Heart right ventricle (tissue), 16 donors: ENCODE data around the gene ANKRD2. TPM values are rescaled to one million over a fixed set of nuclear protein-coding genes. Genes with fewer than 3 reads are reported as not detected.
A peak's percentile ranks its signal among the peaks of the same experiment; 100 is the strongest.

Source experiments
- ATAC-seq, 8 donors: fragments of 200-7000 bp; cut with Tn5 transposase; one replicate each; pipeline ENCODE4 v1.9.1; 2020; ENCODE audit warnings: mild to moderate bottlenecking in 8 of 8, moderate library complexity in 8 of 8, moderate number of reproducible peaks in 1 of 8
- DNase-seq, 2 donors: peaks; one replicate each; pipeline ENCODE4 v3.0.0-alpha.2; 2020
- H3K27ac ChIP-seq, 10 donors: fragments of 200-600 bp; sonication (generic) in 2 of 10; one replicate each; pipeline versions ENCODE4 v1.5.0 to v1.8.0; 2020 to 2022; ENCODE audit warnings: mild to moderate bottlenecking in 3 of 10
- H3K27me3 ChIP-seq, 7 donors: fragments of 200-600 bp; one replicate each; pipeline ENCODE4 v1.8.0; 2021 to 2022; ENCODE audit warnings: mild to moderate bottlenecking in 2 of 7
- H3K36me3 ChIP-seq, 9 donors: fragments of 200-600 bp; sonication (generic) in 1 of 9; one replicate each; pipeline versions ENCODE4 v1.5.0 to v1.8.0; 2020 to 2022; ENCODE audit warnings: mild to moderate bottlenecking in 2 of 9
- H3K4me1 ChIP-seq, 9 donors: fragments of 200-600 bp; sonication (generic) in 1 of 9; one replicate each; pipeline versions ENCODE4 v1.5.0 to v1.8.0; 2020 to 2022; ENCODE audit warnings: mild to moderate bottlenecking in 4 of 9
- H3K4me3 ChIP-seq, 10 donors: fragments of 200-600 bp; sonication (generic) in 2 of 10; one replicate each; pipeline versions ENCODE4 v1.5.0 to v1.8.0; 2020 to 2022; ENCODE audit warnings: mild to moderate bottlenecking in 7 of 10, moderate library complexity in 2 of 10
- H3K9me3 ChIP-seq, 11 donors: fragments of 200-600 bp in 10 of 11; sonication (generic) in 2 of 11; one replicate each; pipeline versions ENCODE4 v1.5.0 to v1.8.0; 2013 to 2022; ENCODE audit warnings: mild to moderate bottlenecking in 2 of 11, control low read depth in 1 of 11, moderate library complexity in 1 of 11
- WGBS, 2 donors: extraction: QIAGEN DNeasy Blood & Tissue Kit; methylation state at CpG; one replicate each; pipeline ENCODE4 v1.1.7; 2013; ENCODE audit warnings: inconsistent platforms in 1 of 2; 5-methylcytosine and 5-hydroxymethylcytosine counted together
- intact Hi-C, 10 donors: fragments of 100-400 bp; cut with DNase I; formaldehyde crosslinking; loops; one replicate each; pipeline versions ENCODE4 v1.11.1 to v1.14.2; 2022
- polyA plus RNA-seq, 2 donors: library from polyadenylated mRNA; stranded (reverse); fragments of 200-250 nt; gene quantifications; one replicate each; pipeline ENCODE4 v1.2.3, GENCODE V29; 2013
- total RNA-seq, 10 donors: library from RNA; stranded (reverse); fragmentation: NEBNext Ultra II Directional in 3 of 10; extraction: Animal tissue kit (Norgen Biotek cat#: 25700) in 3 of 10; gene quantifications; one replicate each; pipeline versions ENCODE4 v1.2.1 to v1.2.4, GENCODE V29; 2021 to 2023
- TF ChIP-seq, protein P1 (sequence below), 9 donors: fragments of 200-600 bp; sonication (generic) in 2 of 9; IDR thresholded peaks; one replicate each; pipeline versions ENCODE4 v1.5.0 to v1.8.0; 2021 to 2022; ENCODE audit warnings: antibody characterized with exemption in 9 of 9, mild to moderate bottlenecking in 5 of 9, moderate library complexity in 1 of 9
- donor health status: Arrhythmogenic right ventricular cardiomyopathy.
- donor health status: ischemic (EF 13 %, LVEDD 7.1; RV severe dilation, severe dysfunction).
- donor health status: healthy with polysubstance abuse.
- donor health status: DM: no; HTN: yes; CAD: no.
- donor health status: DM: no; HTN: no; CAD: no.
- donor health status: ischemic (EF 25% LVEDD 6.9; RV normal size, moderate dysfunction).
- donor health status: ischemic (EF 25% LVEDD 5.7; RV mildly dilated, moderate dysfunction).
- donor health status: healthy.
- donor health status: DM: yes; HTN: yes; CAD: no.
- donor health status: Ischemic cardiomyopathy.
- donor health status: ischemic (EF 35%, LVEDD 5.7; RV mildly dilated, moderate dysfunction).
- donor health status: nonischemic (EF 11% LVEDD 7.7; RV severe dilation, severe dysfunction).
- donor health status: DM: yes; HTN: yes; CAD: no.
- donor health status: PGD.
- donor health status: ischemic (EF 29% LVEDD 5.4; RV normal size, mild dysfunction).
- donor health status: nonischemic (EF 23%, LVEDD 6.1; RV moderate dilation, normal function).

Gene ANKRD2
- total and polyA plus RNA-seq, 12 donors: 46.3 to 395 (median 167) TPM

DNA sequence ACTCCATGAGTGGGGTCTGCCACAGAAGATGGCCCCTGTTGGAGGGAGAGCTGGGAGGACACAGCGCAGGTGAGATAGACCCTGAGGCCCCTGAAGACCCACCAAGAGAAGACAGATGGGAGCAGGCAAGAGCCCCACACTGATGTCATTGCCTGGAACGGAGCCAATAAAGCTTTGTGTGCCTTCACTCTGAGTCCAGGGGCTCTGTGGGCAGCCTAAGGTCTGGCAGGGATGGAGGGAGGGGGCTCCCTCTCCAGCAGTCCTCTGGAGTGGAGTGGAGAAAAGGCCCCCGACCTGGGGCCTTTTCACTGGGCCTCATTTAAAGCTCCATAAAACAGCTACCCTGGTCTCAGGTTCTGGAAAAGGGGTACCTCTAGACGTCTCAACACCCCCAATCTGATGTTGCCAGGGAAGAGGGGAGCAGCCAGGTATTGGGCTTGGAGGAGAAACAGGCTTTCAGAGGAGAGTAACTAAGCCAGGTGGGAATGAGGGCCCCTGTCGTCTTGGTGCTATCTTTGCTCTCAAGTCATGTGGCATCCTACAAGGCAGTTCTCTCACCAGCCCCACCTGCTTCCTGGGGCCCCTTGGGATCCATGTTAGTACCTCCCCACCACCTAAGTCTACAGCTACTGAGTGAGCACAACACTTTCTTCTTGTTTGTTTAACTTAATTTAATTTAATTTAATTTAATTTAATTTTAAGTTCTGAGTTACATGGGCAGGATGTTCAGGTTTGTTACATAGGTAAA lies 18.3 kb downstream of the ANKRD2 start:
- ATAC-seq (no peak), DNase-seq (no peak)
- Histone ChIP-seq H3K27me3 (no peaks in the 10 kb centered on the region), H3K27ac (no peak overlapping the region), H3K4me1 (peaks cover 0 to 35% (median 12%) of the 10 kb centered on the region in 9 donors), H3K9me3 (no peaks in the 10 kb centered on the region), H3K4me3 (no peak overlapping the region), H3K36me3 (no peaks in the 10 kb centered on the region)
- intact Hi-C loops: no loop called here
- 67 to 68% methylated on average over 5 of the region's 5 CpGs for WGBS, 2 donors
- TF ChIP-seq, protein P1, sequence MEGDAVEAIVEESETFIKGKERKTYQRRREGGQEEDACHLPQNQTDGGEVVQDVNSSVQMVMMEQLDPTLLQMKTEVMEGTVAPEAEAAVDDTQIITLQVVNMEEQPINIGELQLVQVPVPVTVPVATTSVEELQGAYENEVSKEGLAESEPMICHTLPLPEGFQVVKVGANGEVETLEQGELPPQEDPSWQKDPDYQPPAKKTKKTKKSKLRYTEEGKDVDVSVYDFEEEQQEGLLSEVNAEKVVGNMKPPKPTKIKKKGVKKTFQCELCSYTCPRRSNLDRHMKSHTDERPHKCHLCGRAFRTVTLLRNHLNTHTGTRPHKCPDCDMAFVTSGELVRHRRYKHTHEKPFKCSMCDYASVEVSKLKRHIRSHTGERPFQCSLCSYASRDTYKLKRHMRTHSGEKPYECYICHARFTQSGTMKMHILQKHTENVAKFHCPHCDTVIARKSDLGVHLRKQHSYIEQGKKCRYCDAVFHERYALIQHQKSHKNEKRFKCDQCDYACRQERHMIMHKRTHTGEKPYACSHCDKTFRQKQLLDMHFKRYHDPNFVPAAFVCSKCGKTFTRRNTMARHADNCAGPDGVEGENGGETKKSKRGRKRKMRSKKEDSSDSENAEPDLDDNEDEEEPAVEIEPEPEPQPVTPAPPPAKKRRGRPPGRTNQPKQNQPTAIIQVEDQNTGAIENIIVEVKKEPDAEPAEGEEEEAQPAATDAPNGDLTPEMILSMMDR (IDR thresholded peaks at IDR 0.05): no peak

DNA sequence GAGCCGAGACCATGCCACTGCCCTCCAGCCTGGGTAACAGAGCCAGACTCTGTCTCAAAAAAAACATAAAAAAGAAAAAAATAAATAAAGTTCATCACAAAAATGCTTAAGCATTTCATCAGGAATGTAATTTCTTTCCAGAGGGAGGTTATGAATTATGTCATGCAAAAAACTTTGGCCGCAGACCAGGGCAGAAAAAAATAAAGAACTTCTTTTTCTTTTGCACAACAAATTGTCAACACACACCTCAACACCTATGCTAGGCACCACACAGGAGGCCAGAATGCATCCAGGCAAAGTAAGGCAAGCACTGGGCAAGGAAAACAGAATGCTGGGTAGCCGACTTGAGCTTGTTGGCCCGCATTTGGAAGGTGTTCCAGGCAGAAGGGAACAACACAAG lies 20.8 kb downstream of the ANKRD2 start:
- H3K4me1 ChIP-seq: peaks cover 5 to 49% (median 22%) of the 10 kb centered on the region in 9 donors
- no peaks in the 10 kb centered on the region for H3K9me3 ChIP-seq
- H3K27ac ChIP-seq: peak overlapping the region in 6 of 10 donors; percentile 20 to 99 (median 62)
- ATAC-seq: no peak
- TF ChIP-seq, protein P1 (IDR thresholded peaks at IDR 0.05): no peak
- no peak for DNase-seq
- 66% methylated on average over 4 of the region's 4 CpGs for WGBS, 2 donors
- intact Hi-C loops: no loop called here
- no peaks in the 10 kb centered on the region for H3K36me3 ChIP-seq
- H3K27me3 ChIP-seq: no peaks in the 10 kb centered on the region
- no peak overlapping the region for H3K4me3 ChIP-seq

- TF ChIP-seq, protein P1 (IDR thresholded peaks at IDR 0.05): no peak
- intact Hi-C loops: no loop called here
- WGBS, 2 donors: 32 to 34% methylated on average over 10 of the region's 10 CpGs
- no peaks in the 10 kb centered on the region for H3K27me3 ChIP-seq
- H3K4me3 ChIP-seq: no peak overlapping the region
- H3K9me3 ChIP-seq: no peaks in the 10 kb centered on the region
- peak overlapping the region; percentile 85 to 99 (median 91) for H3K27ac ChIP-seq
- ATAC-seq (peak; percentile 73 to 96 (median 94)), DNase-seq (peak in 1 of 2 donors; percentile 79)
- H3K4me1 ChIP-seq: peaks cover 5 to 47% (median 23%) of the 10 kb centered on the region in 9 donors
- no peaks in the 10 kb centered on the region for H3K36me3 ChIP-seq
Measured at GRCh38 chr10:97596101-97597082, 23.8 kb downstream of the ANKRD2 start.

DNA sequence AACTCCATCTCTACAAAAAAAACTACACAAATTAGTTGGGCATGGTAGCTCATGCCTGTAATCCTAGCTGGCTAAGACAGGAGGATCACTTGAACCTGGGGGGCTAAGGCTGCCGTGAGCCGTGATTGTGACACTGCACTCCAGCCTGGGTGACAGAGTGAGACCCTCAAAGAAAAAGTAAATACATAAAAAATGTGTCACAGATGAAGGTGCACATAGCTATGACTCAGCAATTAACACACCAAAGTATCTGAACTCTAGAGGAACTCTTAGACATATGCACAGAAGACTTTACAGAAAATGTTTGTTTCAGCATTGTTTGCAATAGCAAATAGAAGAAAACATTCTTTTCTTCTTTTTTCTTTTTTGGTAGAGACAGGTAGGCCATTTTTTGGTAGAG lies 25.2 kb downstream of the ANKRD2 start:
- H3K27ac ChIP-seq: peak overlapping the region; percentile 62 to 99 (median 90)
- H3K27me3 ChIP-seq: no peaks in the 10 kb centered on the region
- TF ChIP-seq, protein P1 (IDR thresholded peaks at IDR 0.05): no peak
- H3K36me3 ChIP-seq: no peaks in the 10 kb centered on the region
- intact Hi-C loops: no loop called here
- no peak for ATAC-seq
- no peak overlapping the region for H3K4me3 ChIP-seq
- no peak for DNase-seq
- H3K4me1 ChIP-seq: peaks cover 5 to 57% (median 26%) of the 10 kb centered on the region in 9 donors
- no peaks in the 10 kb centered on the region for H3K9me3 ChIP-seq
- WGBS, 2 donors: 95 to 98% methylated on average over 2 of the region's 2 CpGs
